IgD-negative memory B cell (primary cell): ENCODE results near the gene ZNF135. TPM values are rescaled to one million over a fixed set of nuclear protein-coding genes. Genes with fewer than 3 reads are reported as not detected.

ENCODE experiments used
- H3K27ac Mint-ChIP-seq, 3 donors: one replicate each; pipeline ENCODE4 v1.8.0; 2020 to 2022; ENCODE audit warnings: mild to moderate bottlenecking in 3 of 3, mixed read lengths in 3 of 3, moderate library complexity in 1 of 3
- H3K27me3 Mint-ChIP-seq: one replicate; pipeline ENCODE4 v1.8.0; 2021; ENCODE audit warnings: mixed read lengths
- H3K36me3 Mint-ChIP-seq: one replicate; pipeline ENCODE4 v1.8.0; 2020; ENCODE audit warnings: mild to moderate bottlenecking, mixed read lengths
- H3K4me1 Mint-ChIP-seq, 3 donors: one replicate each; pipeline ENCODE4 v1.8.0; 2020 to 2022; ENCODE audit warnings: mixed read lengths in 3 of 3, mild to moderate bottlenecking in 1 of 3
- H3K4me3 Mint-ChIP-seq, 4 donors: one replicate each; pipeline ENCODE4 v1.8.0; 2020 to 2022; ENCODE audit warnings: mild to moderate bottlenecking in 4 of 4, mixed read lengths in 4 of 4, moderate library complexity in 3 of 4
- H3K9me3 Mint-ChIP-seq, 3 donors: one replicate each; pipeline ENCODE4 v1.8.0; 2020 to 2021; ENCODE audit warnings: mixed read lengths in 3 of 3, mild to moderate bottlenecking in 1 of 3
- polyA plus RNA-seq: library from polyadenylated mRNA; unstranded; fragments of 300-500 nt; fragmentation: Illumina TruSeq; gene quantifications from one replicate; pipeline ENCODE4 v1.2.3, GENCODE V29; 2021

Gene ZNF135
- polyA plus RNA-seq, 1 donor from 2014 or later: 1.0 TPM

- peaks cover 21% of the 10 kb centered on the region for H3K27me3 Mint-ChIP-seq
- peak overlapping the region in 1 of 3 donors; percentile 40 for H3K27ac Mint-ChIP-seq
- H3K36me3 Mint-ChIP-seq: peaks cover 5% of the 10 kb centered on the region
- peaks cover 8 to 23% (median 22%) of the 10 kb centered on the region in 3 donors for H3K9me3 Mint-ChIP-seq
- peak overlapping the region in 3 of 4 donors; percentile 62 to 91 (median 77) for H3K4me3 Mint-ChIP-seq
- H3K4me1 Mint-ChIP-seq: peaks cover 0 to 3% (median 2%) of the 10 kb centered on the region in 3 donors
These were observed 615 bp upstream of the ZNF135 start for GRCh38 chr19:58058467-58058866.

GRCh38 chr19:58059671-58060078 is 593 bp downstream of the ZNF135 start:
- no peak overlapping the region for H3K27ac Mint-ChIP-seq
- peaks cover 4% of the 10 kb centered on the region for H3K36me3 Mint-ChIP-seq
- peaks cover 6 to 22% (median 22%) of the 10 kb centered on the region in 3 donors for H3K9me3 Mint-ChIP-seq

DNA sequence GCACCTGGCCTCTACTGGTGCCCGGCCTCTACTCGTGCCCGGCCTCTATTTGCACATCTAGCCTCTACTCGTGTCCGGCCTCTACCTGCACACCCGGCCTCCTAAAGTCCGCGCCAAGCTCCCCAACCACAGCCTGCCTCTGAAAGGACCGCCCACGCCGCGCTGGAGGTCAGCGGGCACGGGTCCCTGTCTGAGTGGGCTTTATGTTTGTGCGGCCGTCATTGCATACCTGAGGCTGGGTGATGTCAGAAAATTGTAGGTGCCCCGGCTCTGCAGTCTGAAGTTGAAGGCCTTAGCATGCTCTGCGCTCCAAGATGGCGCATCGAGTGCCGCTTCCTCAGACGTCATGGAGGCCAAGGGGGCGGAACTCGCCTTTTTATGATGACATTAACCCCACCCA is 1.1 kb downstream of the ZNF135 start:
- Mint-ChIP-seq H3K9me3 (peaks cover 6 to 21% (median 20%) of the 10 kb centered on the region in 3 donors), H3K27ac (no peak overlapping the region), H3K4me1 (peaks cover 0 to 3% (median 2%) of the 10 kb centered on the region in 3 donors)

More at GRCh38 chr19:58059671-58060078, 593 bp downstream of the ZNF135 start:
- Mint-ChIP-seq H3K4me1 (peaks cover 0 to 3% (median 2%) of the 10 kb centered on the region in 3 donors), H3K27me3 (peaks cover 19% of the 10 kb centered on the region), H3K4me3 (peak overlapping the region in 1 of 4 donors; percentile 39)

DNA sequence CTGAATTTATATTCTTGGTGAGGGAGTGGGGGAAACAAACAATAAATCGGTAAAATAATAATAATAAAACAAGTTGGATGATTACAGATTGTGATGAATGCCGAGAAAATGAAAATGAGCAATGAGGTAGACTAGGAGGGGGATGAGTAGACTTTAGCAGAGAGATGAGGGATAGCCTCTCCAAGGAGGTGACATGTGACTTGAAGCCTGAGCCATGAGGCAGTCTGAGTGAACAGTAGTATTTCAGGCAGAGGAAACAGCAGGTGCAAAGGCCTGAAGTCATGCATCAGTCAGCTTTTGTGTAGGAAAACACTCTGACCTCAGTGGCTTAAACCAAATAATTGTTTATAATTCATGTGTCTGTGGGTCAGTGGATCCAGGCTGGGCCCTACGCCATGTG is 4.6 kb downstream of the ZNF135 start:
- Mint-ChIP-seq H3K27me3 (peaks cover 3% of the 10 kb centered on the region), H3K36me3 (peaks cover 2% of the 10 kb centered on the region), H3K4me3 (no peak overlapping the region), H3K4me1 (peaks cover 0 to 3% (median 2%) of the 10 kb centered on the region in 3 donors), H3K9me3 (peaks cover 10 to 35% (median 34%) of the 10 kb centered on the region in 3 donors), H3K27ac (no peak overlapping the region)

More for the DNA sequence above, 1.1 kb downstream of the ZNF135 start:
- Mint-ChIP-seq H3K4me3 (peak overlapping the region in 1 of 4 donors; percentile 39), H3K27me3 (peaks cover 18% of the 10 kb centered on the region), H3K36me3 (peaks cover 4% of the 10 kb centered on the region)

DNA sequence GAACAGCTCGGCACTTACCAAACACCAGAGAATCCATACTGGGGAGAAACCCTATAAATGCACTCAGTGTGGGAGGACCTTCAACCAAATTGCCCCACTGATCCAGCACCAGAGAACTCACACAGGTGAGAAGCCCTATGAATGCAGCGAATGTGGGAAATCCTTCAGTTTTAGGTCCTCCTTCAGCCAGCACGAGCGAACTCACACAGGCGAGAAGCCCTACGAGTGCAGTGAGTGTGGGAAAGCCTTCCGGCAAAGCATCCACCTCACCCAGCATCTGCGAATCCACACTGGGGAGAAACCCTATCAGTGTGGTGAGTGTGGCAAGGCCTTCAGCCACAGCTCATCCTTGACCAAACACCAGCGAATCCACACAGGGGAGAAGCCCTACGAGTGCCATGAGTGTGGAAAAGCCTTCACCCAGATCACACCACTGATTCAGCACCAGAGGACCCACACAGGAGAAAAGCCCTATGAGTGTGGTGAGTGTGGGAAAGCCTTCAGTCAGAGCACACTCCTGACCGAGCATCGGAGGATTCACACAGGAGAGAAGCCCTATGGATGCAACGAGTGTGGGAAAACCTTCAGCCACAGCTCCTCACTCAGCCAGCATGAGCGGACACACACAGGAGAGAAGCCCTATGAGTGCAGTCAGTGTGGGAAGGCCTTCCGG is 8.3 kb downstream of the ZNF135 start:
- Mint-ChIP-seq H3K9me3 (peaks cover 13 to 37% (median 31%) of the 10 kb centered on the region in 3 donors), H3K36me3 (peaks cover 7% of the 10 kb centered on the region), H3K27me3 (no peaks in the 10 kb centered on the region), H3K4me3 (peak overlapping the region in 1 of 4 donors; percentile 86), H3K27ac (no peak overlapping the region), H3K4me1 (no peaks in the 10 kb centered on the region)

DNA sequence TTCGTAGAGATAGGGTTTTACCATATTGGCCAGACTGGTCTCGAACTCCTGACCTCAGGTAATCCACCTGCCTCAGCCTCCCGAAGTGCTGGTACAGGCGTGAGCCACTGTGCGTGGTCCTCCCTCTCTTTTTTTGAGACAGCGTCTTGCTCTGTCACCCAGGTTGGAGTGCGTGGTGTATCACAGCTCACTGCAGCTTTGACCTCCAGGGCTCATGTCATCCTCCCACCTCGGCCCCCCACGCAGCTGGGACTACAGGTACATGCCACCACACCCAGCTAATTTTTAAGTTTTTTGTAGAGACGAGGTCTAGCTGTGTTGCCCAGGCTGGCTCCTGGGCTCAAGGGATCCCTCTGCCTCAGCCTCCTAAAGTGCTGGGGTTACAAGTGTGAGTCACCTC is 20.7 kb downstream of the ZNF135 start:
- H3K27me3 Mint-ChIP-seq: no peaks in the 10 kb centered on the region
- H3K4me1 Mint-ChIP-seq: peaks cover 0 to 2% (median 0%) of the 10 kb centered on the region in 3 donors
- H3K9me3 Mint-ChIP-seq: peaks cover 15 to 26% (median 23%) of the 10 kb centered on the region in 3 donors
- H3K27ac Mint-ChIP-seq: peak overlapping the region in 1 of 3 donors; percentile 23
- peaks cover 6% of the 10 kb centered on the region for H3K36me3 Mint-ChIP-seq
- no peak overlapping the region for H3K4me3 Mint-ChIP-seq

GRCh38 chr19:58083021-58083420 is 23.9 kb downstream of the ZNF135 start:
- H3K36me3 Mint-ChIP-seq: peaks cover 6% of the 10 kb centered on the region
- H3K4me3 Mint-ChIP-seq: no peak overlapping the region
- H3K27ac Mint-ChIP-seq: no peak overlapping the region
- peaks cover 0 to 2% (median 0%) of the 10 kb centered on the region in 3 donors for H3K4me1 Mint-ChIP-seq
- no peaks in the 10 kb centered on the region for H3K27me3 Mint-ChIP-seq
- peaks cover 11 to 23% (median 12%) of the 10 kb centered on the region in 3 donors for H3K9me3 Mint-ChIP-seq

GRCh38 chr19:58084596-58085347 is 25.7 kb downstream of the ZNF135 start:
- Mint-ChIP-seq H3K36me3 (peaks cover 6% of the 10 kb centered on the region), H3K9me3 (peaks cover 9 to 18% (median 12%) of the 10 kb centered on the region in 3 donors), H3K4me3 (no peak overlapping the region), H3K4me1 (peaks cover 0 to 2% (median 0%) of the 10 kb centered on the region in 3 donors), H3K27me3 (no peaks in the 10 kb centered on the region), H3K27ac (no peak overlapping the region)

DNA sequence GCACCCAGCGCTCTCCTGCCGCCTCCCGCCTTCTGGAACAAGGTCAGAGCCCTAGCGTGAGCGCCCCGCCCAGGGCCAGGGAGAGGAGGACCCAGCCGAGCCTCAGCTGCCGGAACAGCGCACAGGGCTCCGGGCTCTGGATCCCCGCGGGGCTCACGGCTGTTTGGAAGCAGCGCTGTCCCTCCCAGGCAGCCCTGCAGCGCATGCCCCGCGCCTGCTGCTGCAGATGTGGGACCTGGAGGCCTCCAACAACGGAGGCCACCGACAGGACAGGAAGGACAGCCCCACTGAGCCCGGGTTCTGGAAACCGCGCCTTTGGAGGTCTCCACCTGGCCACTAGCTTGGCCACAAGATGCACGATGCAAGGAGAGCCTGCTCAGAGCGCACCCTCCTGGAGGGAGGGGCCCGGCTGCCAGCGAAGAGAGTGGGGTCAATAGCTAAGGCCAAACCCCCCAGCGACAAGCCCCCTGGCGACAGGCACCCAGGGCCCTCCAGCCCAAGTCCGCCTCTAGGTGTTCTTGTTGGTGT is 26.3 kb downstream of the ZNF135 start:
- H3K4me3 Mint-ChIP-seq: no peak overlapping the region
- H3K27me3 Mint-ChIP-seq: no peaks in the 10 kb centered on the region
- peaks cover 0 to 2% (median 0%) of the 10 kb centered on the region in 3 donors for H3K4me1 Mint-ChIP-seq
- H3K36me3 Mint-ChIP-seq: peaks cover 2% of the 10 kb centered on the region
- peaks cover 8 to 16% (median 12%) of the 10 kb centered on the region in 3 donors for H3K9me3 Mint-ChIP-seq
- H3K27ac Mint-ChIP-seq: no peak overlapping the region

- H3K27me3 Mint-ChIP-seq: no peaks in the 10 kb centered on the region
- no peak overlapping the region for H3K27ac Mint-ChIP-seq
- H3K4me3 Mint-ChIP-seq: no peak overlapping the region
- peaks cover 0 to 6% (median 6%) of the 10 kb centered on the region in 3 donors for H3K9me3 Mint-ChIP-seq
- no peaks in the 10 kb centered on the region for H3K4me1 Mint-ChIP-seq
- H3K36me3 Mint-ChIP-seq: no peaks in the 10 kb centered on the region
These were observed 28.0 kb downstream of the ZNF135 start for GRCh38 chr19:58086825-58087710.

- Mint-ChIP-seq H3K36me3 (no peaks in the 10 kb centered on the region), H3K27me3 (no peaks in the 10 kb centered on the region), H3K9me3 (peaks cover 0 to 7% (median 5%) of the 10 kb centered on the region in 3 donors), H3K27ac (no peak overlapping the region), H3K4me3 (no peak overlapping the region), H3K4me1 (peaks cover 0 to 2% (median 0%) of the 10 kb centered on the region in 3 donors)
These were observed 29.5 kb downstream of the ZNF135 start for GRCh38 chr19:58088521-58089052.

DNA sequence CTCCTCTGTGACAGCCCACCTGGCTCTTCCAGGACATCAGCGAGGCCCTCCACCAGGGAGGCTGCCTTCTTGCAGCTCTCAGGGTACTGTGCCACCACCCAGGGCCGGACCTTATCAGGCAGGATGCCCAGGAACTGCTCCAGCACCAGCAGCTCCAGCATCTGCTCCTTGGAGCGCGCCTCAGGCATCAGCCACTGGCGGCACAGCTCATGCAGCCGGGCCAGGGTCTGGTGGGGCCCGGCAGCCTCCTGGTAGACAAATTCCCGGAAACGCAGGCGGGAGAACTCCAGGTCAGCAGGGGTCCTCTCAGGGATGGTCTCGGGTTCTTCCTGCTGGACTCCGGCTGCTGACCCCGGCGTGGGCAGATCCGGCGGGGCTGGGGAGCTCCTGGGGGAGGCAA is 30.8 kb downstream of the ZNF135 start:
- H3K4me3 Mint-ChIP-seq: peak overlapping the region in 2 of 4 donors; percentile 20 to 39
- no peak overlapping the region for H3K27ac Mint-ChIP-seq
- peaks cover 0 to 2% (median 0%) of the 10 kb centered on the region in 3 donors for H3K4me1 Mint-ChIP-seq
- peaks cover 0 to 9% (median 0%) of the 10 kb centered on the region in 3 donors for H3K9me3 Mint-ChIP-seq
- no peaks in the 10 kb centered on the region for H3K36me3 Mint-ChIP-seq
- no peaks in the 10 kb centered on the region for H3K27me3 Mint-ChIP-seq

DNA sequence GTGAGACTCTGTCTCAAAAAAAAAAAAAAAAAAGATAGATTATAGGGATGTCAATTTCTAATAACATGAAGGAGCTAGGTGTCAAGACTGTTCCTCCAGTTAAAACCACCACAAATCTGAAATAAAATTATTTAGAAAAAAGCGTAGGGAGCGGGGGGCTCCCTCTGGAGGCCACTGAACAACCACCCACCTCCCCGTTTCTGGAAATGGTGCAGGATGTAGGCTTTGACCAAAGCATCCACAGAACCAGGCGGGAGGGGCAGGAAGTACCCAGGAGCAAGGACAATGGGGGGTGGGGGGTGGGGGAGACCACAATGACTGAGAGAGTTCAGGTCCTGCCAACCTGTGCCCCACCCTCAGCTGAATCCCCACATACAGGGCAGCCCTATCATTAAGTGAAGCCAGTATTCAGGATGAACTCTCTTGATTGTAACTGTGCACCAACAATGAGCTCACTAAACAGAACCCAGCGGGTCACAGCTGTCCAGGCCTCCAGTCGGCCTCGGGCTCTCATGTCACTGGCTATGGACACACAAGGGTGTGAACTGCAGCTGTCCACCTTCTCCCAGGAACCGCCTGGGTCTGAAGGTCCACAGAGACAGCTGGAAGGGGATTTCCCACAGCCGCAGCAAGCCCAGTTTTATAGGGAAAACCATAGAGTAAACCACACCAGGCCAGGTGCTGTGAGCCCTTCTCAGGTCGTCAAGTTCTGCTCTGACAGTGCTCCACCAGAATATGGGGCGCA is 32.3 kb downstream of the ZNF135 start:
- Mint-ChIP-seq H3K27me3 (no peaks in the 10 kb centered on the region), H3K4me3 (peak overlapping the region in 1 of 4 donors; percentile 21), H3K27ac (peak overlapping the region in 1 of 3 donors; percentile 40), H3K9me3 (peaks cover 0 to 11% (median 0%) of the 10 kb centered on the region in 3 donors), H3K36me3 (no peaks in the 10 kb centered on the region), H3K4me1 (peaks cover 0 to 2% (median 0%) of the 10 kb centered on the region in 3 donors)
